Smooth muscle cell of the brain vasculature (primary cell): ENCODE data around the gene ASIC1.
A peak's percentile ranks its signal among the peaks of the same experiment; 100 is the strongest.
"Not testable (repeated sequence)": the region's sequence is repeated elsewhere in the genome, so short reads cannot be mapped to it uniquely, and the experiment has no call there.

Experiments
- DNase-seq: peaks from one replicate; pipeline ENCODE4 v3.0.0-alpha.2; 2012; ENCODE audit warnings: low read depth, low spot score

Gene ASIC1

GRCh38 chr12:50057000-50057841 is at the start of gene ASIC1:
ASIC1 (plus strand) TSS chr12:50057596; CDS start chr12:50058767, 1,171 bp downstream.
- DNase-seq: no peak

- no peak for DNase-seq
These were observed 43.8 kb upstream of the ASIC1 start for GRCh38 chr12:50013361-50014147.

- DNase-seq: no peak
These were observed 43.1 kb upstream of the ASIC1 start for GRCh38 chr12:50014342-50014741.

- DNase-seq: peak; percentile 53
These were observed 40.6 kb upstream of the ASIC1 start for GRCh38 chr12:50016501-50017475.

- DNase-seq: no peak
These were observed 39.8 kb upstream of the ASIC1 start for GRCh38 chr12:50017641-50018040.

GRCh38 chr12:50018154-50018553 is 39.2 kb upstream of the ASIC1 start:
- no peak for DNase-seq

- DNase-seq: no peak
These were observed 38.4 kb upstream of the ASIC1 start for GRCh38 chr12:50018968-50019367.

- DNase-seq: no peak
These were observed 37.9 kb upstream of the ASIC1 start for GRCh38 chr12:50019524-50019923.

- no peak for DNase-seq
These were observed 36.4 kb upstream of the ASIC1 start for GRCh38 chr12:50021031-50021430.

- DNase-seq: no peak
These were observed 34.5 kb upstream of the ASIC1 start for GRCh38 chr12:50022903-50023302.

GRCh38 chr12:50024227-50024626 is 33.2 kb upstream of the ASIC1 start:
- DNase-seq: no peak

- DNase-seq: no peak
These were observed 32.6 kb upstream of the ASIC1 start for GRCh38 chr12:50024805-50025186.

- DNase-seq: peak; percentile 96
These were observed 32.0 kb upstream of the ASIC1 start, which contains the start of gene RACGAP1 for GRCh38 chr12:50025187-50026059. RACGAP1 (minus strand) TSS chr12:50025494; CDS start chr12:50016715, 8,779 bp downstream.

GRCh38 chr12:50026691-50027090 is 30.7 kb upstream of the ASIC1 start:
- DNase-seq: no peak

GRCh38 chr12:50030449-50030848 is 26.9 kb upstream of the ASIC1 start:
- not testable (repeated sequence) for DNase-seq

- no peak for DNase-seq
These were observed 24.9 kb upstream of the ASIC1 start for GRCh38 chr12:50032515-50032853.

GRCh38 chr12:50032854-50033581 is 24.4 kb upstream of the ASIC1 start:
- no peak for DNase-seq

GRCh38 chr12:50038336-50038735 is 19.1 kb upstream of the ASIC1 start:
- DNase-seq: no peak

- no peak for DNase-seq
These were observed 18.1 kb upstream of the ASIC1 start for GRCh38 chr12:50039151-50039835.
